Activated T-helper 2 cell treated with anti-CD3 and anti-CD28 coated beads, Interferon-gamma antibody, Interleukin-2, Interleukin-4, amounts not matched to agents 10 μg/mL and 5 μg/mL and 100 μg/mL, durations not matched to agents 14 hours and 24 hours and 36 hours (primary cell): Measurements from ENCODE around the gene TAF7. TPM values are rescaled to one million over a fixed set of nuclear protein-coding genes. Genes with fewer than 3 reads are reported as not detected.

ENCODE experiments used
- DNase-seq: peaks from one replicate; pipeline ENCODE4 v3.0.0; 2021; ENCODE audit warnings: low spot score
- H3K27ac Mint-ChIP-seq: one replicate; pipeline ENCODE4 v1.8.0; 2021; ENCODE audit warnings: mixed read lengths
- H3K27me3 Mint-ChIP-seq: one replicate; pipeline ENCODE4 v1.8.0; 2021; ENCODE audit warnings: low read depth, mixed read lengths
- H3K36me3 Mint-ChIP-seq: one replicate; pipeline ENCODE4 v1.8.0; 2021; ENCODE audit warnings: low read depth, mixed read lengths
- H3K4me1 Mint-ChIP-seq: one replicate; pipeline ENCODE4 v1.8.0; 2021; ENCODE audit warnings: low read depth, mixed read lengths
- H3K4me3 Mint-ChIP-seq: one replicate; pipeline ENCODE4 v1.8.0; 2021; ENCODE audit warnings: low read depth, mild to moderate bottlenecking, moderate library complexity, mixed read lengths
- H3K9me3 Mint-ChIP-seq: one replicate; pipeline ENCODE4 v1.8.0; 2021; ENCODE audit warnings: mixed read lengths
- intact Hi-C: fragments of 100-400 bp; cut with micrococcal nuclease; formaldehyde crosslinking; loops from one replicate; pipeline ENCODE4 v1.15.1; 2023
- total RNA-seq: library from RNA; stranded (reverse); gene quantifications from 2 replicates; pipeline ENCODE4 v1.2.3, GENCODE V29; 2022

Gene TAF7
- total RNA-seq = 67.1 and 70.5 TPM in 2 replicates

DNA sequence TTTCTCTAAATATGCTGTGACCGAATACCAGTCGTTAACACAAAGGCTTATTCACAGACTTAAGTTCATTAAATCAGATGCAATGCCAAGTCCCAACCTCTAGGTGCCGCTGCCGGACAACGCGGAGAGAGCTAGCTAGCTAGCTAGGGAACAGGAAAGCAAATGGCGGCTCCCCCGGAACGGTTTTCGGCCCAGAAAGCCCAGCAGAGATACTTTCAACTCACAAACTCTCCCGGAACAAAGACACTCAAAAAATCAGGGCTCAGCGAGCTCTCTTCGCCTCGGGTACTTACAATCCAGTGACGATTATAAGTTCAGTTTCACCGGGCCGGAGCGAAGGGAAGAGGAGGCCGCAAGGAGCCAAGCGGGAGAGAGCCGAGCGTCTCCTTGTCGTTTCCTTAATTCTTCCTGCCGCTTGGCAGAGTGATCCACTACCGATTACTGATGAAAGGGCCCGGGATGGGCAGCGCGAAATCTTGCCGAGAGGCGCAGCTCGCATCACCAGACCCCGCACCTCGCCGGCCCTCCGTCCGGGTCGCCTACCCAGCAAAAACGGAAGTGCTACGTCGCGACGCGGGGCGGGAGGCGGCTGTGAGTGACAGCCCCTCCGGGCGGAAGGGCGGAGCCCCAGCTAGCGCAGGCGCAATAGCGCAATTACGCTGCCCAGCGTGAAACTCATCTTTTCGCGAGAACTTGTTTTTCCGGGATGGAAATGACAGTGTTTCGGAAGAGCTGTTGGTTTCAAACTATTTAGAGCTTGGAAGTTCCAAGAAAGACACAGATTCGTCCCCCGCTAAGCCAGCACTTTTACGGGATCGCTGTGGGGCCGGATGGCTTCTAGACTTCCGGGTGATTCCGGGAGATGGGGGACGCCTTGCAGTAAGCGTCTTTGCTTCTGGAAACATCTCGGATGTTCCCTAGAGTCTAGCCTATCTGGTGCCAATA lies at the start of gene TAF7:
TAF7 (minus strand) TSS at position 560 of the 945 bp plus-strand sequence. CDS start 740 bp downstream, outside the sequence.
- peaks cover 1% of the 10 kb centered on the region for H3K27me3 Mint-ChIP-seq
- peak; percentile 91 for DNase-seq
- peak within 1 kb of the TSS; percentile 94 for H3K4me3 Mint-ChIP-seq
- peak within 1 kb of the TSS; percentile 97 for H3K27ac Mint-ChIP-seq
- H3K4me1 Mint-ChIP-seq = peaks cover 14% of the 10 kb centered on the region
- intact Hi-C loops = loop anchor here (2.0 kb wide), 1 partner anchor 244 kb away; no protein-coding TSS in a partner anchor
- H3K9me3 Mint-ChIP-seq = peaks cover 49% of the 10 kb centered on the region
- peaks cover 54% of the 10 kb centered on the region for H3K36me3 Mint-ChIP-seq

DNA sequence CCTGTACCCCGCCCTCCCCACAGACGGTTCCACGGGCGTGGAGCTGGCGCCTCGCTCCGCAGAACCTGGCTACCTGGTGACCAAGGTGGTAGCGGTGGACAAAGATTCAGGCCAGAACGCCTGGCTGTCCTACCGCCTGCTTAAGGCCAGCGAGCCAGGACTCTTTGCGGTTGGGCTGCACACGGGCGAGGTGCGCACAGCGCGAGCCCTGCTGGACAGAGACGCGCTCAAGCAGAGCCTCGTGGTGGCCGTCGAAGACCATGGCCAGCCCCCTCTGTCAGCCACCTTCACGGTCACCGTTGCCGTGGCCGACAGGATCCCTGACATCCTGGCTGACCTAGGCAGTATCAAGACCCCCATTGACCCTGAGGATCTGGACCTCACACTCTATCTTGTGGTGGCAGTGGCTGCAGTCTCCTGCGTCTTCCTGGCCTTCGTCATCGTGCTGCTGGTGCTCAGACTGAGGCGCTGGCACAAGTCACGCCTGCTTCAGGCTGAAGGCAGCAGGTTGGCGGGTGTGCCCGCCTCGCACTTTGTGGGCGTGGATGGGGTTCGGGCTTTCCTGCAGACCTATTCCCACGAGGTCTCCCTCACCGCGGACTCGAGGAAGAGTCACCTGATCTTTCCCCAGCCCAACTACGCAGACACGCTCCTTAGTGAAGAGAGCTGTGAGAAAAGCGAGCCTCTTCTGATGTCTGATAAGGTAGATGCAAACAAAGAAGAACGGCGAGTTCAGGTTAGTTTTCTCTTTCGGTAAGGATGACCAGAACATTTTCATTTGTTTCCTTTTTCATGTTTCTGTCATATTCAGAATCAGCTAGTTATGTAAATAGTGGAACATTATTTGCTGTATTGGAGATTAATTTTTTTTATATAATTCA lies 45.7 kb upstream of the TAF7 start:
- H3K4me1 Mint-ChIP-seq = peaks cover 1% of the 10 kb centered on the region
- no peak for DNase-seq
- peaks cover 45% of the 10 kb centered on the region for H3K9me3 Mint-ChIP-seq
- intact Hi-C loops = no loop called here
- H3K27ac Mint-ChIP-seq = no peak overlapping the region
- peaks cover 30% of the 10 kb centered on the region for H3K27me3 Mint-ChIP-seq
- H3K36me3 Mint-ChIP-seq = peaks cover 3% of the 10 kb centered on the region
- no peak overlapping the region for H3K4me3 Mint-ChIP-seq

DNA sequence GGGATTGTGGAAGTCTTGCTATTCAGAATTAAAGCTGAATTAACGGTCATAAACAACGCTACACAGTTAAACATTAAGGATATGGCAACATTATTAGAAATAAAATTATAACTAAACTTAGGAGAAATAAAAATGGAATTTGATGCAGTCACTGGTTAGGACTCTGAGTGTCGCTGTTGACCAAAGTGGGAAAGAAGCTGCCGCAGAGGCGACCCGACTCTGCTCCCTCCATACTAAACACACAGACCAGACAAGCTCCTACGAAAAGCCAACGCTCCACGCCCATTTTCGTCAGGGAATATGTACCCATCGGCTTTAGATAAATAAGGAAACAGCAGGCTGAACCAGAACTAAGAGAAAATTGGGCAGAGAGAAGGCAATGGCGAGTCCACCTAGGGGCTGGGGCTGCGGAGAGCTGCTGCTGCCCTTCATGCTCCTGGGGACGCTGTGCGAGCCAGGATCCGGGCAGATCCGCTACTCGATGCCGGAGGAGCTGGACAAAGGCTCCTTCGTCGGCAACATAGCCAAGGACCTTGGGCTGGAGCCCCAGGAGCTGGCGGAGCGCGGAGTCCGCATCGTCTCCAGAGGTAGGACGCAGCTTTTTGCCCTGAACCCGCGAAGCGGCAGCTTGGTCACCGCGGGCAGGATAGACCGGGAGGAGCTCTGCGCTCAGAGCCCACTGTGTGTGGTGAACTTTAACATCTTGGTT lies 43.5 kb upstream of the TAF7 start, which contains the start of gene PCDHGA5:
PCDHGA5 (plus strand) TSS at position 211 of the 709 bp plus-strand sequence; CDS start at position 380, 169 bp downstream.
- Mint-ChIP-seq H3K27ac (no peak within 1 kb of the TSS), H3K36me3 (peaks cover 6% of the 10 kb centered on the region), H3K9me3 (peaks cover 52% of the 10 kb centered on the region), H3K27me3 (peaks cover 30% of the 10 kb centered on the region), H3K4me1 (peaks cover 2% of the 10 kb centered on the region), H3K4me3 (no peak within 1 kb of the TSS)
- intact Hi-C loops = no loop called here
- DNase-seq = no peak

GRCh38 chr5:141362719-141363118 lies 42.1 kb upstream of the TAF7 start:
- H3K36me3 Mint-ChIP-seq = peaks cover 6% of the 10 kb centered on the region
- no peak overlapping the region for H3K27ac Mint-ChIP-seq
- peaks cover 2% of the 10 kb centered on the region for H3K4me1 Mint-ChIP-seq
- H3K4me3 Mint-ChIP-seq = no peak overlapping the region
- DNase-seq = no peak
- H3K9me3 Mint-ChIP-seq = peaks cover 55% of the 10 kb centered on the region
- intact Hi-C loops = no loop called here
- peaks cover 33% of the 10 kb centered on the region for H3K27me3 Mint-ChIP-seq

GRCh38 chr5:141360685-141361084 lies 40.1 kb upstream of the TAF7 start:
- Mint-ChIP-seq H3K4me3 (peak overlapping the region; percentile 85), H3K4me1 (peaks cover 2% of the 10 kb centered on the region), H3K27me3 (peaks cover 37% of the 10 kb centered on the region), H3K9me3 (peaks cover 55% of the 10 kb centered on the region), H3K36me3 (peaks cover 6% of the 10 kb centered on the region), H3K27ac (no peak overlapping the region)
- intact Hi-C loops = no loop called here
- DNase-seq = no peak

DNA sequence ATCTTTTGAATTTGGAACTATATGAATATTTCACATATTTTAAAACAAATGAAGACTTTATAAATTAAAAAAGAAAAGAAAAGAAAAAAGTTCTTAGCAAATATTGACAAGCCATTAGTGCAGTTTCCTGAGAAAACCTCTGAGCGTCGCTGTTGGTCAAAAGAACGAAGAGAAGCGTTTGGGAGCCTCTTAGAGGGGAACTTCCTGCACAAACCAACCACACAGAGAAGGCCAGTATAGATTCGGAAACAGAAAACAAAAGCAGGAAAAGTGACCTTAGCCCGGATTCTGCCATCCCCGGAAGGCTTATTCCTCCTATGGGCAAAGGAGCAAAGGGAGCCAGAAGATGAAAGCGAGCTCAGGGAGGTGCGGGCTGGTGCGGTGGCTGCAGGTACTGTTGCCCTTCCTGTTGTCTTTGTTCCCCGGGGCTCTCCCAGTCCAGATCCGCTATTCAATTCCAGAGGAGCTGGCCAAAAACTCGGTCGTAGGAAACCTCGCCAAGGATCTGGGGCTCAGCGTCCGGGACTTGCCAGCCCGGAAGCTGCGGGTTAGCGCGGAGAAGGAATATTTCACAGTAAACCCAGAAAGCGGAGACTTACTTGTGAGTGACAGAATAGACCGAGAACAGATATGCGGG lies 39.3 kb upstream of the TAF7 start, which contains the start of gene PCDHGB2:
PCDHGB2 (plus strand) TSS at position 205 of the 637 bp plus-strand sequence; CDS start at position 347, 142 bp downstream.
- no peak for DNase-seq
- intact Hi-C loops = loop anchor here (5.0 to 10.0 kb wide), 4 partner anchors 62 to 197 kb away; partner anchors contain the start of gene PCDHGA11
- Mint-ChIP-seq H3K27me3 (peaks cover 34% of the 10 kb centered on the region), H3K36me3 (peaks cover 6% of the 10 kb centered on the region), H3K4me1 (peaks cover 2% of the 10 kb centered on the region), H3K9me3 (peaks cover 52% of the 10 kb centered on the region), H3K27ac (peak within 1 kb of the TSS; percentile 62), H3K4me3 (peak within 1 kb of the TSS; percentile 85)

- H3K27me3 Mint-ChIP-seq = peaks cover 27% of the 10 kb centered on the region
- H3K9me3 Mint-ChIP-seq = peaks cover 31% of the 10 kb centered on the region
- DNase-seq = no peak
- intact Hi-C loops = loop anchor here (5.0 to 10.0 kb wide), 4 partner anchors 65 to 200 kb away; partner anchors contain the start of gene PCDHGA11
- peaks cover 2% of the 10 kb centered on the region for H3K4me1 Mint-ChIP-seq
- peaks cover 3% of the 10 kb centered on the region for H3K36me3 Mint-ChIP-seq
- no peak overlapping the region for H3K27ac Mint-ChIP-seq
- H3K4me3 Mint-ChIP-seq = no peak overlapping the region
Measured at GRCh38 chr5:141356950-141357349, 36.4 kb upstream of the TAF7 start.

GRCh38 chr5:141356133-141356532 lies 35.5 kb upstream of the TAF7 start:
- Mint-ChIP-seq H3K4me1 (peaks cover 2% of the 10 kb centered on the region), H3K9me3 (peaks cover 26% of the 10 kb centered on the region), H3K27ac (no peak overlapping the region), H3K4me3 (no peak overlapping the region), H3K36me3 (peaks cover 3% of the 10 kb centered on the region), H3K27me3 (peaks cover 24% of the 10 kb centered on the region)
- intact Hi-C loops = loop anchor here (5.0 to 10.0 kb wide), 4 partner anchors 66 to 201 kb away; partner anchors contain the start of gene PCDHGA11
- DNase-seq = no peak

- intact Hi-C loops = loop anchor here (5.0 to 10.0 kb wide), 4 partner anchors 67 to 202 kb away; partner anchors contain the start of gene PCDHGA11
- Mint-ChIP-seq H3K9me3 (peaks cover 21% of the 10 kb centered on the region), H3K27ac (no peak overlapping the region), H3K4me1 (peaks cover 2% of the 10 kb centered on the region), H3K36me3 (peaks cover 1% of the 10 kb centered on the region), H3K27me3 (peaks cover 20% of the 10 kb centered on the region), H3K4me3 (no peak overlapping the region)
- no peak for DNase-seq
Measured at GRCh38 chr5:141355641-141356040, 35.1 kb upstream of the TAF7 start.

- H3K27me3 Mint-ChIP-seq = peaks cover 20% of the 10 kb centered on the region
- intact Hi-C loops = loop anchor here (5.0 to 10.0 kb wide), 4 partner anchors 67 to 202 kb away; partner anchors contain the start of gene PCDHGA11
Measured at GRCh38 chr5:141354900-141355469, 34.4 kb upstream of the TAF7 start, which contains the start of gene PCDHGA4. TSS of gene PCDHGA4 (plus strand) at chr5:141355021. CDS start at chr5:141355108, 87 bp downstream.

DNA sequence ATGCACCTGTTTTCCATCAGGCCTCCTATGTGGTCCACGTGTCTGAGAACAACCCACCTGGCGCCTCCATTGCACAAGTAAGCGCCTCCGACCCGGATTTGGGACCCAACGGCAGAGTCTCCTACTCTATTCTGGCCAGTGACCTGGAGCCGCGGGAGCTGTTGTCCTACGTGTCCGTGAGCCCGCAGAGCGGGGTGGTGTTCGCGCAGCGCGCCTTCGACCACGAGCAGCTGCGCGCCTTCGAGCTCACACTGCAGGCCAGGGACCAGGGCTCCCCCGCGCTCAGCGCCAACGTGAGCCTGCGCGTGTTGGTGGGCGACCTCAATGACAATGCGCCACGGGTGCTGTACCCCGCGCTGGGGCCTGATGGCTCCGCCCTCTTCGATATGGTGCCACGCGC lies 31.0 kb upstream of the TAF7 start:
- Mint-ChIP-seq H3K4me3 (no peak overlapping the region), H3K4me1 (peaks cover 7% of the 10 kb centered on the region), H3K36me3 (no peaks in the 10 kb centered on the region), H3K27me3 (peaks cover 14% of the 10 kb centered on the region), H3K9me3 (peaks cover 21% of the 10 kb centered on the region), H3K27ac (no peak overlapping the region)
- intact Hi-C loops = loop anchor here (10.0 kb wide), 1 partner anchor 117 kb away; no protein-coding TSS in a partner anchor
- no peak for DNase-seq

More at GRCh38 chr5:141354900-141355469, 34.4 kb upstream of the TAF7 start, which contains the start of gene PCDHGA4:
- Mint-ChIP-seq H3K4me1 (peaks cover 6% of the 10 kb centered on the region), H3K9me3 (peaks cover 23% of the 10 kb centered on the region), H3K36me3 (no peaks in the 10 kb centered on the region), H3K4me3 (peak within 1 kb of the TSS; percentile 39), H3K27ac (no peak within 1 kb of the TSS)
- DNase-seq = no peak
